Activated effector memory CD4-positive, alpha-beta T cell treated with Interleukin-2 at 50 U/mL for 16 hours (primary cell): ENCODE data around the gene KIAA1586.
"Not testable (repeated sequence)": the region's sequence is repeated elsewhere in the genome, so short reads cannot be mapped to it uniquely, and the experiment has no call there.

Source experiments
- DNase-seq: peaks from one replicate; pipeline ENCODE4 v3.0.0-alpha.2; 2020

Gene KIAA1586

DNA sequence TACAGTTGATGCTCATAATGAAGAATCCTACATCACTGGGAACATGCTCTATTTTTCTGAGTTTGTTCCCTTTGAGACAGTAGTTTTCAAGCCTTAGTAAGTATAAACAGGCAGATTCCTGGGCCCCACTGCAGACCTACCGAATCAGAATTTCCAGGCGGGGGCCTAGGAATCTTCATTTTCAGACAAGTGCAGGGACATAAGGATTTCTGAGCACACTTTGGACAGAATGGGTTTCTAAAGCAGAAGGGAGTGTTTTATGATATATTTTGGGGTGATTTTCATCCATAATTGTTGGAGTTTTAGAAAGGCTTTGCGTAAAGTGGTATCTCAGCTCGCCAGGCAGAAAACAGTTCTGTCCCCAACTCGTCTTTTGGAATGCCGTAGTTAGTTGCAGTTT lies 1.4 kb downstream of the KIAA1586 start:
- not testable (repeated sequence) for DNase-seq

DNA sequence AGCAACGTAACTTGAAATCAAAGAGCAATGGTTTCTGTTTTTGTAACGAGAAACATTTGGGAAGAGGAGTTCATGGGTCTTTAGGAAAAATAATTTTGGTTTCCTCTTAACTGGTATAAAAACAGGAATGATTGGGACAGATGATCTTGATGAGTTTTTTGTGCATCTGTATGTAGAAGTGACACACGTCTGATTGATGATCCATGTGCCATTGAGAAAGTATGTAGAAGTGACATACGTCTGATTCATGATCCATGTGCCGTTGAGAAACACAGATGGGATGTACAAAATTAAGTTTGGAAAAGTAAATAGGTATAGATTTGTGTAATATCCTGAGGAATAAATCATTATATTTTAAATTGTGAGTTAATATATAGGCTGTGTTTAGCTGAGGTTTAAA lies 2.1 kb downstream of the KIAA1586 start:
- DNase-seq, result no peak

DNA sequence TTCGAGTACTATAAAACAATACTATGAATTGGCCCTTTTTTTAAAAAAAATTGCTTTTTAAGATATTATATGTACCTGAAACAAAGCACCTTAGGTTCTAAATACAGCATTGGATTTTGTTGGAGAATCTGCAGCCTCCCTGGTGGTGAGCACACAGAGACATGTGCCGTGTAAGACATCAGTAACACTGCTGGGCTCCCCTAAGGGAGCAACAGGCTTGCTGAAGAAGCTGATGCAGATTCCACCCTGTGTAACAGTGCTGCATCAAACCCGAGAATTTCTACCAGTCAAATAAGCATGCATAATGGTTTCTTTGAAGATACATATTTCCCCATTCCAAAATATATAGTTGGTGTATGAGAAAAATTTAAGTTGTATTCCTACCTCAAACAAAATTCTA lies 17.4 kb downstream of the KIAA1586 start:
- DNase-seq, result no peak

DNA sequence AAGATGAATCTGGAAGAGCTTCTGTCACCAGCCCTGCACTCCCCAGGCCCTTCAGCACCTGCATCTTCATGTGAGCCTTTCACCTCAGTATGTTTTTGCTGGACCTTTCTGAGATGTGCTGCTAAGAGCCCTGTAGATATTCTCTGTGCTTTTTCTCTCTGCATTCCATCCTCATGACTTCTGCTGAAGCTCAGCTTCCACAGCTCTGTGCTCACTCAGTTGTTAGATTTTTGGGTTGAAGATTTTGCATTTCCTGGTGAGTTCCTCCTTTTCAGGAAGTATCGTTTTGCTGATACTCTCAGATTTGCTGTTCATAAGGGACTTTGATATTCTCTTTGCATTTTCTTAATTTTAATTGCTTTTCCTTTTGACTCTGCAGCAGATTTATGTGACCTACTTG lies 18.3 kb downstream of the KIAA1586 start:
- DNase-seq, result no peak

DNA sequence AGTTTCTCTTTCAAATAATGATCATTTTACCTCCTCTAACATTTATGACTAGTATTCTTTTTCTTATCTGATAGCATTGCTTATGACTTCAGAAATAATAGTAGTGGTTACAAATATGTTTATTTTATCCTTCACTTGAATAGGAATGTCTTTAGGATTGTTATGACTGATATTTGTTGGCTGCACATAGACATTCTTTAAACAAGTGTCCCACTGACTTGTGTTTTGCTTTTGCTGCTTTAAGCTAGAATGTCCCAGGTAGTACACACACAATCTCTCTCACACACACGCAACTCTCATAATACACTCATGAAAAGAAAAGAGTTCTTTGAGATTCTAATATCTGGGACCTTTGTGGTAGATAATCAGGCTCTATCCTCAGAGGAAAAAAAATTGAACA lies 21.6 kb downstream of the KIAA1586 start:
- DNase-seq, result no peak

DNA sequence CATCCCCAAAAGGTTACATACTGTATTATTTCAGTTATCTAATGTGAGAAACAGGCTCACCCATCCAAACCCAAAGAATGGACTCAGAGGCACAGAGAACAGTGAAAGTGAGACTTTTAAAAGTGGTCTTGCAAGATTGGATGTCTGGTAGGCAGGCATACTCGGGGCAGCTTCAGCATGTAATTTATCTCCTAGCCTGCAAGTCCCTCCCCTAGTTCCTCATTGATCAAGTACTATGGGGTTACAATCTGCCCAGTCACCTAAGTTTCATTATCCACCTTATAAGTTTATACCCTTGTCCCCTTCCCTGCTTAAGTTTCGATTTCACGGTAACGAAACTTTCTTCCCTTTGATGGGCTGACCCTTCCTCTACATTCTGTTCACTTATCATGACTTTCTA lies 22.7 kb downstream of the KIAA1586 start:
- no peak for DNase-seq

DNA sequence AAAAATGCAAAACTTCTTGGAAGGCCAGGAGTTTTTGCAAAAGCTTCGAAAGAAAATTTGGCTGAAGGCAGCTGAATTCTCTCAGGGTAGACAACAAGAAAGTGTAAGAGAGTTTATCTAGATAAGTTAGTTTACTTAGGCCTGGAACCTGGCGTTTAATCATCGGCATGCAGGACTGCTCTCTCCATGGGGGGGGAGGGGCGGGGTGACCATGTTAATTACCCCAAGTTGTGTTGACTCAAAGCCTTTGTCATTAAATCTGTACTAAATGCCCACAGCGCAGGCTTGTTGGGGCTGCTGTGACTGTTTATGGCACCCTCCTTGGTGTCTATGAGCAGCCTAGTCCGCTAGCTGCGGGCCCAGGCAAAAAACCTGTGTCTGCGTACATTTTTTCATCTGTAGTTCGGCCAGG lies 23.4 kb downstream of the KIAA1586 start:
- no peak for DNase-seq

DNA sequence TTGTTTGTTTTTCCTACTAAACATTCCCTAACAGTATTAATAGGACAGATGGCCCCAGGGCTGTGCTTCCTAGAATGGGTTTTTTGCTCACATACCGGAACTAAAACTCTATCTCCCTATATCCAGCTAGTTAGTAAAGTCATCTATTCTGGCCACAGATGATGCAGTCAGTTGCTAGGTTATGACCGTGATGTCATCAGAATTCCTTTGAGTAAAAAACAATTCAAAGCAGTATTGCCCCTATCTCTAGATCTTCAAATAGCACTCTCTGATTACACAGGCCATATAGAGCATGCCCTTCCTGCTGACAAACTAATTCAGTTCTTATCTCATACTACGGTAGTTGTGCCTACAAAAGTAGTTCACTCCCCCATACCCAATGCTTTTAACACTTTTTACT lies 25.6 kb downstream of the KIAA1586 start:
- no peak for DNase-seq

DNA sequence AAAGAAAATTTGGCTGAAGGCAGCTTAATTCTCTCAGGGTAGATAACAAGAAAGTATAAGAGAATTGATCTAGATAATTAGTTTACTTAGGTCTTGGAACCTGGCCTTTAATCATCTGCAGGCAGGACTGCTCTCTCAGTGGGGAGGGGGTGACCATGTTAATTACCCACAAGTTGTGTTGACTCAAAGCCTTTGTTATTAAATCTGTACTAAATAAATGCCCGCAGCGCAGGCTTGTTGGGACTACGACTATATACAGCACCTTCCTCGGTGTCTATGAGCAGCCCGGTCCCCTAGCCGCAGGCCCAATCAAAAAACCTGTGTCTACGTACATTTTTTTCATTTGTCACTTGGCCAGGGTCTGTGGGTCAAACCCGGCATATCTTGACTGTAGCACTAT lies 27.9 kb downstream of the KIAA1586 start:
- no peak for DNase-seq

DNA sequence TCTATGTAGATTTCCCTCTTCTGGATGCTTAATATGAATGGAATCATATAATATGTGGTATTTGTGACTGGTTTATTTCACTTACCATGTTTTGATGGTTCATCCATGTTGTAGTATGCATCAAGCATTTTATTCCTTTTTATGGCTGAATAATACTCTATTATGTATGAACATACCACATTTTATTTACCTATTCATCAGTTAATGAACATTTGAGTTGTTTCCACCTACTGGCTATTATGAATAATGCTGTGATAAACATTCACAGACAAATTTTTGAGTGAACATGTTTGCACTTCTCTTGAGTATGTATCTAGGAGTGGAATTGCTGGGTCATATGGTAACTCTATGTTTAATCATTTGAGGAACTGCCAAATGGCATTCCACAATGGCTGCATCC lies 28.6 kb downstream of the KIAA1586 start:
- no peak for DNase-seq

DNA sequence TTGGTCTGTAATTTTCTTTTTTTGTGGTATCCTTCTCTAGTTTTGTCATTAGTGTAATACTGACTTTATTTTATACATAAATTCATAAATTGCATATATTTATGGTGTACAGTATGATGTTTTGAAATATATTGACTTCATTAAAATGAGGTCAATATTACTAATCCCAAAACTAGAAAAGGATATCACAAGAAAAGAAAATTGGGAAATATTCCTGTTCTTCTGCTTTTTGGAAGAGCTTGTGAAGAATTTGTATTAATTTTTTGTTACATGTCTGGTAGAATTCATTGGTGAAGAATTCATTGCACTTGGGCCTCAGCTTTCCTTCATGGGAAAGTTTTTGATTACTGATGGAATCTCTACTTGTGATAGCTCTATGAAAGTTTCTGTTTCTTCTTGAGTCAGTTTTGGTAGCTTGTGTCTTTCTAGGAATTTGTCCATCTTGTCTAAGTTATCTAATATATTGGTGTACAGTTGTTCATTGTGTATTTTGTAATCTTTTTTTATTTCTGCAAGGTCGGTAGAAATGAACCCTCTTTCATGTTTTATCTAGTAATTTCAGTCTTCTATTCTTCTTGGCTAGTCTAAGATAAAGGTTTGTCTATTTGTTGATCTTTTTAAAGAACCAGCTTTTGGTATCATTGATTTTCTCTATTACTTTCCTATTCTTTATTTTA lies 32.2 kb downstream of the KIAA1586 start:
- no peak for DNase-seq

DNA sequence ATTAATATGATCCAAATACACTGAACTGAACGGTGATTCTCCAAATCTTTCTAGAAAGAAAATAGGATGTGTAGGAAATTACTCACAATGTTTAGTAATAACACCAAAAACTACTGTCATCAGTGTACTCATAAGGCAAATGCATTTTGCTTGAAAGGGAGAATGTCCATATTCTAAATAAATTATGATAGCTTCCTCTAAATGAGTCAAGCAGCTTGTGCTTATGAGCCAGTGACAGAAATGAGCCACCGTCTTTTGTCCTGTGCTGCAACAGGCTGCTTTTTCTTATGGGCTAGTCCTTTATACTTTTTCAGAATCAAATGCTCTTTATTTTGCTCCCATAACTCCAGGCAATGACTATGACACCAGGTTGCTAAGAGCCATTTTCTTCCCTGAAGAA lies 39.0 kb downstream of the KIAA1586 start:
- no peak for DNase-seq

DNA sequence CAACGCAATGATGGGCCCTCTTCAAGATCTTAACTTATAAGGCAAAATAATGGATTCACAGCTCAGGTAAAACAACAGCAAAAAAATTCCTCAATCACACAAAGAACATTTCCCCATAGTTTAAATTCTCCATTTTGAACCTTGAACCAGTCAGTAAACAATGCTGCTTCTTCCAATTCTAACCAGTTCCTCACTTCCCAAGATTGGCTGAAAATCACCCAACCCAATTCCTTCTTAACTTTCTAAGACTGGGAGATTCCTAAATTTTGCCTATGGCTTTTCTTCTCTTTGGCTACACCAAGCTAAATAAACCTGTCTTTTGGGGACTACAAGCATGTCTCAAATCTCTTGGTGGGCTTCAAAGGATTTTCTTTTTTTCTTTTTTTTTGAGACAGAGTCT lies 40.4 kb downstream of the KIAA1586 start:
- DNase-seq, result no peak

DNA sequence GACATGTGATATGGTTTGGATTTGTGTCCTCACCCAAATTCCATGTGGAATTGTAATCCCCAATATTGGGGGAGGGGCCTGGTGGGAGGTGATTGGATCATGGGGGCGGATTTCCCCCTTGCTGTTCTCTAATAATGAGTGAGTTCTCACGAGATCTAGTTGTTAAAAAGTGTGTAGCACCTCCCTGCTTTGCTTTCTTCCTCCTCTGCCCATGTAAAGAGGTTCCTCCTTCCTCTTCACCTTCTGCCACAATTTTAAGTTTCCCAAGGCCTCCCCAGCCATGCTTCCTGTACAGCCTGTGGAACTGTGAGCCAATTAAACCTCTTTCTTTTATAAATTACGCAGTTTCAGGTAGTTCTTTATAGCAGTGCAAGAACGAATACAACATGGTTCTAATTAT lies 41.4 kb downstream of the KIAA1586 start:
- no peak for DNase-seq

DNA sequence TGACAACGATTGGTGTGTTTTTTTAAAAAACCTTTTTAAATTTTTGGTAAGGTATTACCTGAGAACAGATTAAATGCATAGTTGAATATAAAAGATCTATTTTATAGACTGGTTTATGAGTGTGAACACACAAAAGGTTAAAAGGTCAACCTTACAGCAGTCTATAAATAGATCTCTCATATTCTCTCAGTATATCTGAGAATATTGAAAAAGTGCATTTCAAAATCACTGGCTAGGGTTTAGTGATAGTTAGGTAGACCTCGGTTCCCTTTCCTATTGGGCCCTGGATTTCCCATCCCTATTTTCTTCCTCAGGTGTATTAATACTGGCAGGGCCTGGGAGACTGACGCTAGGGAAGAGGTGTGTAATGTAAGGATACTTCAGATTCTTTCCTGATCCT lies 42.8 kb downstream of the KIAA1586 start:
- DNase-seq, result no peak

DNA sequence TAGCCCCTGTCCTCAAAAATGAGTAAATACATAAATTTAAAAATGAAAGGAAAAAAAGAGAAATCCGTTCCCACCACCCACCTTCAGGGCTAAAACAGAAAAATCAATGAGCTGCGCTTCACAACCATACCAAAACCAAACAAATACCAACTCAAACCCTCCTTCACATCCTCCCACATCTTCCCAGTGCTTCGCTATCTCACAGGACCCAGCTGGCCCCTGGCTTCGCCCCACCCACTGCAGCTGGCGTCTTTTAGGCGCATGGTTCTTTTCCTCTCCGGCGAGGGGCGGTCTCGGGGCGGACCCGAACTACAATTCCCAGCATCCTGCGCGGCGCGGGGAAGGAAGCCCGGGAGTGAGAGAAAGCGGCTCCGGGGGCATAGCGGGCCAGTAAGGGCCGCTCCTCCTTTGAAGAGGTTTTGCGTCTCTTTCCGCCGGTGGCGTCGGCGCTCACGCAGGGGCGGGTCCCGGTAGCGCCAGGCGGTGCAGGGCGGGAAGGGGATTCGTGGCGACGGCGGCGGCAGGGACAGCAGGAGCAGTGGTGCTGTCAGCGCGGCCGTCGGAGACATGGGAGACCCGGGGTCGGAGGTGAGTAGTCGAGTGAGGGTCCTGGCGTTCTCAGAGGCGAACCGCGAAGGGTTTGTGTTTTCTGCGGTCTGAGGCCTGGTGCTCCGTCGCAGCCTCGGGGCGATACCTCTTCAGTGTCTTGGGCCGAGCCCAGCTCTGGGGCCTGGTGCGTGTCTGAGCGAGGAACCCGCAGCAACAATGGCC lies 43.4 kb downstream of the KIAA1586 start, which contains the start of gene ZNF451:
TSS of gene ZNF451 (plus strand) at position 502 of the 771 bp plus-strand sequence. CDS start at position 568, 66 bp downstream.
- DNase-seq, result peak; percentile 95

DNA sequence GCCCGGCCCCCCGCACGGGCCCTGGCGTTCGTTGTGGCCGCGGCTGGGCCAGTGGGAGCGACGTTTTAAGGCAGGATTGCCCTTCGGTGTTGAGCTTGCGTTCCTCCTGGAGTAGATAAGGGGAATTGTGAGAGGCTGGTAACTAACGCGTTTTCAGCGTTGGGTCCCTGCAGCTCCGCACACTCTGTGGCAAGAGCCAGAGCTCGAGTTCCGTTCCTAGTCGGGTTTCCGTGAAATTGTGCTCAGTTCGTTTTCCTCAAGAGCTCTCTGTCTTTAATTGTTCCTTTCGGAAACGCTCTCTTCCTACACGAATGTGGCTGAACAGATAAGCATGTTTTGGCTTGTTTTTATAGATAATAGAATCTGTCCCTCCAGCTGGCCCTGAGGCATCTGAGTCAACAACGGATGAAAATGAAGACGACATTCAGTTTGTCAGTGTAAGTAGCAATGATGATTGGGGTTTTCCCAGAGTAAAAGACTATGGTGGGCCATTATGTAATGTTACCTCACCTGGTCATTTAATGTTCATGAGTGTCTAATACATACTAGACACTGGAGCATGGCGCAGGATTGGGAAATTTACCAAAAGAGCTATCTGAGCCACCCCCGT lies 44.1 kb downstream of the KIAA1586 start:
- not testable (repeated sequence) for DNase-seq

DNA sequence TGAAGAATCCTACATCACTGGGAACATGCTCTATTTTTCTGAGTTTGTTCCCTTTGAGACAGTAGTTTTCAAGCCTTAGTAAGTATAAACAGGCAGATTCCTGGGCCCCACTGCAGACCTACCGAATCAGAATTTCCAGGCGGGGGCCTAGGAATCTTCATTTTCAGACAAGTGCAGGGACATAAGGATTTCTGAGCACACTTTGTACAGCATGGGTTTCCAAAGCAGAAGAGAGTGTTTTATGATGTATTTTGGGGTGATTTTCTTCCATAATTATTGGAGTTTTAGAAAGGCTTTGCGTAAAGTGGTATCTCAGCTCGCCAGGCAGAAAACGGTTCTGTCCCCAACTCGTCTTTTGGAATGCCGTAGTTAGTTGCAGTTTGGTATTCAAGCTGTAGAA lies 44.9 kb downstream of the KIAA1586 start:
- DNase-seq, result not testable (repeated sequence)

DNA sequence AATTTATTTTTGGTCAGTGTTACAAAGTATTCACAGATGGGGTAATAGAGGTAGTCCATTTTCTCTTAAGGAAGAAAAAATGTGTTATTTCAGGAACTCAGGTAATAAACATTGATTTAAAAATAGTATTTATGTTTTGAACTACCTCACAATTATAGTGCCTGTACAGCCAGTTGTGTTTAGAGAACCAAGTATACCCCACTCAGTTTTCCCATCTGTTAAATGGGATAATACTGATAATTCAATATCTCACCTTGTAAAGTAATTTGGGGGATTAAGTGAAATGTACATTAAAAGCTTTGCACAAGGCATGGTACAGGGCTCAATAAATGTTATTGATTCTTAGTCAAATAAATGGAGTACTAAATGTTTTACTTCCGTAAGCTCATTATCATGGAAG lies 48.2 kb downstream of the KIAA1586 start:
- no peak for DNase-seq

DNA sequence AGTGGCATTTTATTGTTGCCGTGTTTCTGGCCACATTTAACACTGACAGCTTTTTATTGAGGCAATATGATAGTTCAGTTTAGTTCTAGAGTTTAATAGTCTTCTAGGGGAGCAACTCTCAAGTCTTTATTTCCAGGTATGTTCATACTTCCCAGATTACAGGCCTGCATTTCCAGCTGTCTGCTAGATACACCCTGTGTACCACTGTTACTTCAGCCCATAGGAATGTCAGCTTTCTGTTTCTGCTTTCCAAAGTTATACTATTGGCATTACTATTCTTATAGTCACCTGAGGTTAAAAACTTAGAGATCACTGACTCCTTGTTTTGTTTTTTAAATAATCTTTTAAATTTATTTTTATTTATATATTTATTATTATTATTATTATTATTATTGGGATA lies 51.1 kb downstream of the KIAA1586 start:
- DNase-seq, result no peak

DNA sequence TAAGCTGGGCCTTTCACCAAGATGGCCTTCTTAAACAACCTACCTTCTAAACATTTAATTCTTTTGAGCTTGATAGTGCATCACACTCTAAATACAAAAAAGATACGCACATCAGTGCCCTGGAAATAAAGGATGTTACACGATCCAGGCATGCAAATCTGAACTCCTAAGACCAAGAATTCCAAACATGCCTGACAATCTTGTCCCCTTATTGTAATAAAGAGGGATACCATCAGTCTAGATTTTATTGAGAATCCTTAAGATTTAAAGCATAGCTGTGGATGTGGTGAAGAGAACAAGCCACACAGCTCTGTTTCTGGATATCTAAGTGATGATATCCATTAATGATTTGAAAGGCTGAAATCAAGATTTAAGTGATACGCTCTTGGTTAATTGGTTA lies 56.5 kb downstream of the KIAA1586 start:
- no peak for DNase-seq

DNA sequence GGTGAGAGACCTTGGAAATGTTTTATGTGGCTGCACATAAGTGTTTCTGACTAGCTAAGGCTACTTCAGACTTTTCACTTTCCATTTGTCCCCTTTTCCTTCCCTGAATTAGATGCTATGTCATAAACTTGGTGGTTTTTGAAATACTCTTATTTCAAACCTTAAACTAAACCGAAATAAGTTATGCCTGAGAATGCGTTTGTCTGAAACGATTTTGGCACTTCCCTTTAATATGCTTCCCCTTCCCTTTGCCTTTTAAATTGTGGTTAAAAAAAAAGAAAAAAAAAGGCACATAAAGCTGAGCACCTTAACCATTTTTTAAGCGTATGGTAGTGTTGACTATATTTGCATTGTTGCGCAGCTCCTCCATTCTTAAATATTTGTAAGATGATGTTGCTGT lies 57.8 kb downstream of the KIAA1586 start:
- DNase-seq, result no peak
